GM19351 (cell line): Measurements from ENCODE around the gene PTTG1IP.

ENCODE experiments used
- ATAC-seq: cut with Tn5 transposase; IDR thresholded peaks from one replicate; pipeline ENCODE4 v1.9.1; 2021; ENCODE audit warnings: mild to moderate bottlenecking, moderate library complexity; ENCODE audit not compliant: unreplicated experiment

Gene PTTG1IP

GRCh38 chr21:44897326-44898010 is 24.0 kb upstream of the PTTG1IP start:
- ATAC-seq: no peak

GRCh38 chr21:44896561-44897286 is 23.2 kb upstream of the PTTG1IP start:
- no peak for ATAC-seq

GRCh38 chr21:44895859-44896258 is 22.4 kb upstream of the PTTG1IP start:
- no peak for ATAC-seq

- ATAC-seq: no peak
Observed at GRCh38 chr21:44894687-44895302, 21.3 kb upstream of the PTTG1IP start.

- ATAC-seq: no peak
Observed at GRCh38 chr21:44893948-44894656, 20.6 kb upstream of the PTTG1IP start.

GRCh38 chr21:44893278-44893556 is 19.7 kb upstream of the PTTG1IP start:
- no peak for ATAC-seq

GRCh38 chr21:44892536-44893277 is 19.2 kb upstream of the PTTG1IP start:
- ATAC-seq: no peak

GRCh38 chr21:44892095-44892494 is 18.6 kb upstream of the PTTG1IP start:
- ATAC-seq: no peak

- no peak for ATAC-seq
Observed at GRCh38 chr21:44891631-44892031, 18.1 kb upstream of the PTTG1IP start.

- ATAC-seq: no peak
Observed at GRCh38 chr21:44890961-44891541, 17.6 kb upstream of the PTTG1IP start.

GRCh38 chr21:44890338-44890931 is 16.9 kb upstream of the PTTG1IP start:
- no peak for ATAC-seq

- no peak for ATAC-seq
Observed at GRCh38 chr21:44889625-44890337, 16.3 kb upstream of the PTTG1IP start.

GRCh38 chr21:44888581-44889550 is 15.4 kb upstream of the PTTG1IP start:
- no peak for ATAC-seq

- no peak for ATAC-seq
Observed at GRCh38 chr21:44887807-44888580, 14.5 kb upstream of the PTTG1IP start.

GRCh38 chr21:44887126-44887806 is 13.8 kb upstream of the PTTG1IP start:
- ATAC-seq: no peak

GRCh38 chr21:44886113-44887075 is 12.9 kb upstream of the PTTG1IP start:
- no peak for ATAC-seq
